ENCODE measurements around the gene LRRC28.
A peak's percentile ranks its signal among the peaks of the same experiment; 100 is the strongest.

The LRRC28 gene

GRCh38 chr15:99250001-99250400, 1.3 kb upstream of the LRRC28 start:
- no peak for ATAC-seq

GRCh38 chr15:99250494-99250856, 806 bp upstream of the LRRC28 start:
- no peak for ATAC-seq

- ATAC-seq: no peak
Measured at GRCh38 chr15:99252326-99252725, 1.0 kb downstream of the LRRC28 start.

- no peak for ATAC-seq
Measured at GRCh38 chr15:99253381-99254090, 2.3 kb downstream of the LRRC28 start.

GRCh38 chr15:99257107-99257750, 5.9 kb downstream of the LRRC28 start:
- no peak for ATAC-seq

GRCh38 chr15:99264125-99264524, 12.8 kb downstream of the LRRC28 start:
- no peak for ATAC-seq

GRCh38 chr15:99265541-99266070, 14.3 kb downstream of the LRRC28 start:
- no peak for ATAC-seq

GRCh38 chr15:99267957-99268356, 16.7 kb downstream of the LRRC28 start:
- ATAC-seq: no peak

GRCh38 chr15:99268431-99268830, 17.1 kb downstream of the LRRC28 start:
- ATAC-seq: no peak

GRCh38 chr15:99273801-99274200, 22.5 kb downstream of the LRRC28 start:
- no peak for ATAC-seq

- ATAC-seq: no peak
Measured at GRCh38 chr15:99275061-99275460, 23.8 kb downstream of the LRRC28 start.

GRCh38 chr15:99275525-99276128, 24.3 kb downstream of the LRRC28 start:
- no peak for ATAC-seq

GRCh38 chr15:99279290-99279689, 28.0 kb downstream of the LRRC28 start:
- ATAC-seq: no peak

- ATAC-seq: peak in 1 of 2 donors; percentile 58
Measured at GRCh38 chr15:99279827-99280226, 28.5 kb downstream of the LRRC28 start.

- no peak for ATAC-seq
Measured at GRCh38 chr15:99282121-99282520, 30.8 kb downstream of the LRRC28 start.

- no peak for ATAC-seq
Measured at GRCh38 chr15:99282586-99282985, 31.3 kb downstream of the LRRC28 start.

- peak in 1 of 2 donors; percentile 27 for ATAC-seq
Measured at GRCh38 chr15:99283717-99284116, 32.4 kb downstream of the LRRC28 start.

- no peak for ATAC-seq
Measured at GRCh38 chr15:99291643-99292042, 40.4 kb downstream of the LRRC28 start.

- ATAC-seq: no peak
Measured at GRCh38 chr15:99295840-99296239, 44.6 kb downstream of the LRRC28 start.

GRCh38 chr15:99296386-99296785, 45.1 kb downstream of the LRRC28 start:
- ATAC-seq: no peak

GRCh38 chr15:99303907-99304306, 52.6 kb downstream of the LRRC28 start:
- no peak for ATAC-seq

- no peak for ATAC-seq
Measured at GRCh38 chr15:99305761-99306505, 54.7 kb downstream of the LRRC28 start.

- no peak for ATAC-seq
Measured at GRCh38 chr15:99306694-99307338, 55.5 kb downstream of the LRRC28 start.
